Gastrocnemius medialis (tissue), 4 donors: ENCODE measurements around the gene UBXN2A.

ENCODE experiments used
- CTCF ChIP-seq, 5 experiments: fragments of 450-650 bp in 3 of 5; fragments of 200-600 bp in 2 of 5; sonication (generic) in 2 of 5; IDR thresholded peaks in 4 of 5; conservative IDR thresholded peaks in 1 of 5; 1 replicate in 4 of 5; 2 replicates in 1 of 5; pipeline ENCODE4 v1.5.1; 2016 to 2019; ENCODE audit warnings: antibody characterized with exemption in 5 of 5, mild to moderate bottlenecking in 3 of 5, moderate library complexity in 3 of 5
- POLR2A ChIP-seq, 2 donors: fragments of 450-650 bp; IDR thresholded peaks; one replicate each; pipeline ENCODE4 v1.6.1; 2017; ENCODE audit warnings: antibody characterized with exemption in 2 of 2, mild to moderate bottlenecking in 2 of 2, moderate library complexity in 2 of 2

GRCh38 chr2:24011250-24012104, 71.2 kb downstream of the UBXN2A start:
- TF ChIP-seq CTCF (IDR thresholded peaks at IDR 0.05 in 4 of 5, conservative IDR thresholded peaks at IDR 0.05 in 1 of 5) (no peak), POLR2A (IDR thresholded peaks at IDR 0.05) (no peak)
